HEK293T (cell line): ENCODE results near the gene LMCD1.

Experiments
- CTCF ChIA-PET: fragments of 350-600 bp; formaldehyde crosslinking; extraction: SDS; loops from one replicate; lab custom pipeline; 2021; ENCODE audit warnings: antibody characterized with exemption, inconsistent platforms; lab: Yijun Ruan, JAX
- POLR2A ChIA-PET: fragments of 350-600 bp; formaldehyde crosslinking; extraction: SDS; loops from one replicate; lab custom pipeline; 2020; ENCODE audit warnings: antibody characterized with exemption, inconsistent platforms; lab: Yijun Ruan, JAX
- DNase-seq: peaks from one replicate; pipeline ENCODE4 v3.0.0; 2012; ENCODE audit warnings: mixed read lengths; ENCODE audit errors: extremely low spot score
- ARNT ChIP-seq: fragments of 450-650 bp; IDR thresholded peaks from 2 replicates; pipeline ENCODE4 v1.6.1; 2017; ENCODE audit warnings: mild to moderate bottlenecking
- BHLHE40 ChIP-seq: fragments of 450-650 bp; IDR thresholded peaks from 2 replicates; pipeline ENCODE4 v1.6.1; 2016; ENCODE audit warnings: mild to moderate bottlenecking, moderate library complexity, borderline replicate concordance
- CTBP1 ChIP-seq: fragments of 450-650 bp; IDR thresholded peaks from 2 replicates; pipeline ENCODE4 v1.6.1; 2016; ENCODE audit warnings: borderline replicate concordance
- ELF4 ChIP-seq: fragments of 450-650 bp; IDR thresholded peaks from 2 replicates; pipeline ENCODE4 v1.6.1; 2017; ENCODE audit warnings: antibody characterized with exemption
- FOXA1 ChIP-seq: fragments of 450-650 bp; IDR thresholded peaks from 2 replicates; pipeline ENCODE4 v1.6.1; 2016; ENCODE audit warnings: mild to moderate bottlenecking
- FOXK2 ChIP-seq: fragments of 450-650 bp; IDR thresholded peaks from 2 replicates; pipeline ENCODE4 v1.6.1; 2016; ENCODE audit warnings: mild to moderate bottlenecking
- FOXM1 ChIP-seq: fragments of 450-650 bp; IDR thresholded peaks from 2 replicates; pipeline ENCODE4 v1.6.1; 2017; ENCODE audit warnings: mild to moderate bottlenecking, borderline replicate concordance
- HDGF ChIP-seq: fragments of 450-650 bp; IDR thresholded peaks from 2 replicates; pipeline ENCODE4 v1.6.1; 2017; ENCODE audit warnings: antibody characterized with exemption, borderline replicate concordance
- L3MBTL2 ChIP-seq: fragments of 450-650 bp; conservative IDR thresholded peaks from 2 replicates; pipeline ENCODE4 v1.6.1; 2016; ENCODE audit warnings: mild to moderate bottlenecking
- LEF1 ChIP-seq: fragments of 450-650 bp; IDR thresholded peaks from 2 replicates; pipeline ENCODE4 v1.6.1; 2017; ENCODE audit warnings: mild to moderate bottlenecking, borderline replicate concordance
- NFRKB ChIP-seq: fragments of 450-650 bp; IDR thresholded peaks from 2 replicates; pipeline ENCODE4 v1.6.1; 2016; ENCODE audit warnings: mild to moderate bottlenecking, moderate library complexity
- PKNOX1 ChIP-seq: fragments of 450-650 bp; IDR thresholded peaks from 2 replicates; pipeline ENCODE4 v1.6.1; 2016
- SP1 ChIP-seq: fragments of 450-650 bp; IDR thresholded peaks from 2 replicates; pipeline ENCODE4 v1.6.1; 2017
- SUZ12 ChIP-seq: fragments of 450-650 bp; IDR thresholded peaks from 2 replicates; pipeline ENCODE4 v1.6.1; 2016; ENCODE audit warnings: mild to moderate bottlenecking
- TARDBP ChIP-seq: fragments of 450-650 bp; IDR thresholded peaks from 2 replicates; pipeline ENCODE4 v1.6.1; 2016
- ZNF384 ChIP-seq: fragments of 450-650 bp; IDR thresholded peaks from 2 replicates; pipeline ENCODE4 v1.6.1; 2016

Gene LMCD1

GRCh38 chr3:8608041-8608790 lies 106.6 kb downstream of the LMCD1 start:
- TF ChIP-seq ELF4 (no peak), CTBP1 (no peak), BHLHE40 (no peak), SP1 (no peak), L3MBTL2 (no peak), PKNOX1 (no peak), ARNT (no peak), FOXK2 (no peak), TARDBP (no peak), LEF1 (no peak), SUZ12 (no peak), ZNF384 (no peak), FOXA1 (no peak), NFRKB (no peak), HDGF (no peak), FOXM1 (no peak)
- ChIA-PET CTCF (interaction anchor here (1.3 kb wide), 1 partner anchor 164 kb away, joined by 6 read pairs; no protein-coding TSS in a partner anchor), POLR2A (no interaction called here)
- no peak for DNase-seq

GRCh38 chr3:8608791-8609467 lies 107.3 kb downstream of the LMCD1 start:
- TF ChIP-seq FOXK2 (no peak), FOXA1 (no peak), CTBP1 (no peak), ELF4 (no peak), L3MBTL2 (no peak), BHLHE40 (no peak), PKNOX1 (no peak)
- DNase-seq = no peak
- POLR2A ChIA-PET = no interaction called here
- CTCF ChIA-PET = no interaction called here

GRCh38 chr3:8610951-8611350 lies 109.3 kb downstream of the LMCD1 start:
- no peak for DNase-seq
- ChIA-PET POLR2A (interaction anchor here (0.5 kb wide), 1 partner anchor 1006 kb away, joined by 3 read pairs; no protein-coding TSS in a partner anchor), CTCF (no interaction called here)
- TF ChIP-seq ZNF384 = no peak
- no peak for TF ChIP-seq CTBP1
- no peak for TF ChIP-seq PKNOX1
- no peak for TF ChIP-seq ELF4
- TF ChIP-seq ARNT = no peak
- no peak for TF ChIP-seq SUZ12
- no peak for TF ChIP-seq FOXA1
- TF ChIP-seq TARDBP = no peak
- no peak for TF ChIP-seq SP1
- no peak for TF ChIP-seq FOXK2

GRCh38 chr3:8617921-8618320 lies 116.3 kb downstream of the LMCD1 start:
- POLR2A ChIA-PET = no interaction called here
- DNase-seq = no peak
- CTCF ChIA-PET = no interaction called here
- TF ChIP-seq ARNT (no peak), L3MBTL2 (no peak), SP1 (no peak), HDGF (no peak), CTBP1 (no peak), TARDBP (no peak), ZNF384 (no peak), ELF4 (no peak), SUZ12 (no peak), FOXK2 (no peak), PKNOX1 (no peak), FOXM1 (no peak), BHLHE40 (no peak), FOXA1 (no peak), LEF1 (no peak)

- CTCF ChIA-PET = interaction anchor here (1.4 kb wide), 1 partner anchor 11 kb away, joined by 5 read pairs; no protein-coding TSS in a partner anchor
Measured at GRCh38 chr3:8618950-8619349, 117.3 kb downstream of the LMCD1 start.

More at GRCh38 chr3:8618950-8619349, 117.3 kb downstream of the LMCD1 start:
- POLR2A ChIA-PET = no interaction called here
- TF ChIP-seq ELF4 = no peak
- no peak for TF ChIP-seq NFRKB
- TF ChIP-seq FOXK2 = no peak
- TF ChIP-seq CTBP1 = no peak
- TF ChIP-seq SUZ12 = no peak
- TF ChIP-seq LEF1 = no peak
- no peak for TF ChIP-seq TARDBP
- no peak for TF ChIP-seq ZNF384
- TF ChIP-seq FOXM1 = no peak
- TF ChIP-seq ARNT = no peak
- TF ChIP-seq PKNOX1 = no peak
- no peak for TF ChIP-seq L3MBTL2
- no peak for TF ChIP-seq HDGF
- no peak for TF ChIP-seq FOXA1
- TF ChIP-seq BHLHE40 = no peak
- TF ChIP-seq SP1 = no peak
- DNase-seq = no peak
